ENCODE measurements around the gene CD59. TPM values are rescaled to one million over a fixed set of nuclear protein-coding genes. Genes with fewer than 3 reads are reported as not detected.
A peak's percentile ranks its signal among the peaks of the same experiment; 100 is the strongest.

The CD59 gene
- total and polyA plus RNA-seq, 10 of the 15 experiments (the other 5 are each of a cell fraction or from before 2014, with no cell fraction given), result 55.5 to 256 (median 181) TPM

DNA sequence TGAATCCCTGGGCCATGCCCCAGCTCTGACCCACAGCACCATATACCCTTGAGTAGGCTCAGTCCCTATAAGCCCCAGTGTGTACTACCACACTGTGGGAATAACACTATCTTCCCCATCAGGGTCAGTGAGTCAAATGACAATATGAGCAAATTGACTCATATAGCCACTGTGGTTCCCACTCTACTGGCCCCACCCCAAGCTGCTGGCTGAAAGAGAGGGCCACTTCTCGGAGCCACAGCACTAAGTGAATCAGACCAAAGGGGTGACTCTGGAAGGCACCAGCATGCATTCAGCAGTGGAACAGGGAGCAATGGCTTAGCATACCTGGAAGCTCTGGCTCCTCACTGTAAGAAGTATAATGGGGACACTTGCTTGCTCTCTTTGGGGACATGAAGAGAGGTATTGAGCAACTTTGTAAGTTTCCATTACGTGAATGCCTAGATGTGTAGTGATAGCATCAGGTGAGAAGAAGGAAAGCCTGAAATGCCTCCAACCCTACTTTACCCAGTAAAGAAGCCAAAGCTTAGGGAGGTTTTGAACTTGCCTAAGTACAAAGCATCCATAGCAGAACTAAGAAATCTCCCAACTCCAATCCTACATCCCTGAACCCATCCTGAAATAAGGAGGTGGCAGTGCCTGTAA lies 13.5 kb downstream of the CD59 start:
- DNase-seq (ENCODE audit: low read depth, low spot score), result peak; percentile 34
- Histone ChIP-seq H3K36me3 (ENCODE audit: control insufficient read depth in 2 of 2, insufficient read depth in 2 of 2, low read length in 1 of 2) (peaks cover 9 to 18% of the 10 kb centered on the region in 2 experiments; a peak in 3 of 4 replicates), H3K27me3 (replicated peaks in 1 of 2; ENCODE audit: control insufficient read depth in 2 of 2, insufficient read depth in 2 of 2, low read length in 1 of 2) (no peaks in the 10 kb centered on the region), H3K4me1 (ENCODE audit: control insufficient read depth, insufficient read depth, low read length) (peaks cover 24% of the 10 kb centered on the region), H3K79me2 (ENCODE audit: control insufficient read depth, insufficient read depth, low read length) (peaks cover 33% of the 10 kb centered on the region), H2AFZ (ENCODE audit: control insufficient read depth, low read depth, low read length) (no peak overlapping the region), H3K4me3 (no peak overlapping the region), H3K4me2 (ENCODE audit: control insufficient read depth, insufficient read depth) (peak overlapping the region; percentile 24), H3K9ac (ENCODE audit: control insufficient read depth, insufficient read depth, low read length) (no peak overlapping the region; the same call in 1 of the 2 replicates), H3K27ac (ENCODE audit: control insufficient read depth, insufficient read depth) (peak overlapping the region; percentile 62), H4K20me1 (ENCODE audit: control insufficient read depth, insufficient read depth) (no peaks in the 10 kb centered on the region), H3K9me3 (replicated peaks; ENCODE audit: control insufficient read depth, insufficient read depth, low read length) (no peaks in the 10 kb centered on the region)
- RAD21 ChIA-PET (ENCODE audit: unreplicated experiment), result interaction anchor here (1.1 to 2.4 kb wide), 3 partner anchors 9 to 20 kb away, joined by 3 to 11 read pairs (median 8); no protein-coding TSS in a partner anchor
- in situ Hi-C loops (cut with MboI), result no loop called here
- SMC1A ChIA-PET (ENCODE audit: uncharacterized antibody, unreplicated experiment), result interaction anchor here (1.3 to 2.1 kb wide), 3 partner anchors 11 to 21 kb away, joined by 3 to 17 read pairs (median 7); no protein-coding TSS in a partner anchor
- CTCF ChIA-PET, result interaction anchor here (0.7 to 4.2 kb wide), 5 partner anchors 11 to 34 kb away, joined by 3 to 32 read pairs (median 6); no protein-coding TSS in a partner anchor
- BruUV-seq (replicated peaks), result no TSS peak
- intact Hi-C loops (cut with micrococcal nuclease; ENCODE audit: unreplicated experiment), result no loop called here
- 0% methylated on average over 2 of the region's 2 CpGs for WGBS (ENCODE audit: insufficient coverage, insufficient replicate concordance, low lambda C conversion rate, missing lambda C conversion rate)
- POLR2A ChIA-PET, result interaction anchor here (0.5 to 1.5 kb wide), 2 partner anchors 11 to 12 kb away, joined by 3 to 7 read pairs; no protein-coding TSS in a partner anchor
- FAIRE-seq, result no peak
- peak; percentile 90 for ATAC-seq
- peak; percentile 76 for TF ChIP-seq JUNB (IDR thresholded peaks at IDR 0.05)
- peak; percentile 47; the same call in 1 of the 2 replicates for TF ChIP-seq POLR2AphosphoS5 (IDR thresholded peaks at IDR 0.05; ENCODE audit: low read length)
- TF ChIP-seq PML (IDR thresholded peaks at IDR 0.05; ENCODE audit: low read length), result no peak
- TF ChIP-seq TARDBP (IDR thresholded peaks at IDR 0.05; ENCODE audit: borderline replicate concordance), result no peak
- no peak for TF ChIP-seq TAF1 (IDR thresholded peaks at IDR 0.05; ENCODE audit: borderline replicate concordance, low read depth, low read length)
- TF ChIP-seq BCL11A (IDR thresholded peaks at IDR 0.05; ENCODE audit: low read depth, low read length), result 0 out of 2 replicates have a peak, but pooled peaks have one; percentile 26
- TF ChIP-seq, protein P1, sequence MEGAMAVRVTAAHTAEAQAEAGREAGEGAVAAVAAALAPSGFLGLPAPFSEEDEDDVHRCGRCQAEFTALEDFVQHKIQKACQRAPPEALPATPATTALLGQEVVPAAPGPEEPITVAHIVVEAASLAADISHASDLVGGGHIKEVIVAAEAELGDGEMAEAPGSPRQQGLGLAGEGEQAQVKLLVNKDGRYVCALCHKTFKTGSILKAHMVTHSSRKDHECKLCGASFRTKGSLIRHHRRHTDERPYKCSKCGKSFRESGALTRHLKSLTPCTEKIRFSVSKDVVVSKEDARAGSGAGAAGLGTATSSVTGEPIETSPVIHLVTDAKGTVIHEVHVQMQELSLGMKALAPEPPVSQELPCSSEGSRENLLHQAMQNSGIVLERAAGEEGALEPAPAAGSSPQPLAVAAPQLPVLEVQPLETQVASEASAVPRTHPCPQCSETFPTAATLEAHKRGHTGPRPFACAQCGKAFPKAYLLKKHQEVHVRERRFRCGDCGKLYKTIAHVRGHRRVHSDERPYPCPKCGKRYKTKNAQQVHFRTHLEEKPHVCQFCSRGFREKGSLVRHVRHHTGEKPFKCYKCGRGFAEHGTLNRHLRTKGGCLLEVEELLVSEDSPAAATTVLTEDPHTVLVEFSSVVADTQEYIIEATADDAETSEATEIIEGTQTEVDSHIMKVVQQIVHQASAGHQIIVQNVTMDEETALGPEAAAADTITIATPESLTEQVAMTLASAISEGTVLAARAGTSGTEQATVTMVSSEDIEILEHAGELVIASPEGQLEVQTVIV (IDR thresholded peaks at IDR 0.05; ENCODE audit: borderline replicate concordance, partially characterized antibody), result no peak
- TF ChIP-seq, protein P2, sequence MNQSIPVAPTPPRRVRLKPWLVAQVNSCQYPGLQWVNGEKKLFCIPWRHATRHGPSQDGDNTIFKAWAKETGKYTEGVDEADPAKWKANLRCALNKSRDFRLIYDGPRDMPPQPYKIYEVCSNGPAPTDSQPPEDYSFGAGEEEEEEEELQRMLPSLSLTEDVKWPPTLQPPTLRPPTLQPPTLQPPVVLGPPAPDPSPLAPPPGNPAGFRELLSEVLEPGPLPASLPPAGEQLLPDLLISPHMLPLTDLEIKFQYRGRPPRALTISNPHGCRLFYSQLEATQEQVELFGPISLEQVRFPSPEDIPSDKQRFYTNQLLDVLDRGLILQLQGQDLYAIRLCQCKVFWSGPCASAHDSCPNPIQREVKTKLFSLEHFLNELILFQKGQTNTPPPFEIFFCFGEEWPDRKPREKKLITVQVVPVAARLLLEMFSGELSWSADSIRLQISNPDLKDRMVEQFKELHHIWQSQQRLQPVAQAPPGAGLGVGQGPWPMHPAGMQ (IDR thresholded peaks at IDR 0.05; ENCODE audit: borderline replicate concordance), result no peak
- TF ChIP-seq, protein P3, sequence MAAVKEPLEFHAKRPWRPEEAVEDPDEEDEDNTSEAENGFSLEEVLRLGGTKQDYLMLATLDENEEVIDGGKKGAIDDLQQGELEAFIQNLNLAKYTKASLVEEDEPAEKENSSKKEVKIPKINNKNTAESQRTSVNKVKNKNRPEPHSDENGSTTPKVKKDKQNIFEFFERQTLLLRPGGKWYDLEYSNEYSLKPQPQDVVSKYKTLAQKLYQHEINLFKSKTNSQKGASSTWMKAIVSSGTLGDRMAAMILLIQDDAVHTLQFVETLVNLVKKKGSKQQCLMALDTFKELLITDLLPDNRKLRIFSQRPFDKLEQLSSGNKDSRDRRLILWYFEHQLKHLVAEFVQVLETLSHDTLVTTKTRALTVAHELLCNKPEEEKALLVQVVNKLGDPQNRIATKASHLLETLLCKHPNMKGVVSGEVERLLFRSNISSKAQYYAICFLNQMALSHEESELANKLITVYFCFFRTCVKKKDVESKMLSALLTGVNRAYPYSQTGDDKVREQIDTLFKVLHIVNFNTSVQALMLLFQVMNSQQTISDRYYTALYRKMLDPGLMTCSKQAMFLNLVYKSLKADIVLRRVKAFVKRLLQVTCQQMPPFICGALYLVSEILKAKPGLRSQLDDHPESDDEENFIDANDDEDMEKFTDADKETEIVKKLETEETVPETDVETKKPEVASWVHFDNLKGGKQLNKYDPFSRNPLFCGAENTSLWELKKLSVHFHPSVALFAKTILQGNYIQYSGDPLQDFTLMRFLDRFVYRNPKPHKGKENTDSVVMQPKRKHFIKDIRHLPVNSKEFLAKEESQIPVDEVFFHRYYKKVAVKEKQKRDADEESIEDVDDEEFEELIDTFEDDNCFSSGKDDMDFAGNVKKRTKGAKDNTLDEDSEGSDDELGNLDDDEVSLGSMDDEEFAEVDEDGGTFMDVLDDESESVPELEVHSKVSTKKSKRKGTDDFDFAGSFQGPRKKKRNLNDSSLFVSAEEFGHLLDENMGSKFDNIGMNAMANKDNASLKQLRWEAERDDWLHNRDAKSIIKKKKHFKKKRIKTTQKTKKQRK (IDR thresholded peaks at IDR 0.05; ENCODE audit: low read depth, low read length), result no peak
- TF ChIP-seq KAT2A (conservative IDR thresholded peaks at IDR 0.05; ENCODE audit: control insufficient read depth, low read depth, low read length), result no peak
- TF ChIP-seq MEF2B (IDR thresholded peaks at IDR 0.05; ENCODE audit: partially characterized antibody, poor library complexity, severe bottlenecking), result peak; percentile 12
- TF ChIP-seq CREM (IDR thresholded peaks at IDR 0.05; ENCODE audit: low read depth), result peak; percentile 30; the same call in 1 of the 2 replicates
- no peak for TF ChIP-seq CBFB (IDR thresholded peaks at IDR 0.05; ENCODE audit: low read depth)
- TF ChIP-seq, protein P4, sequence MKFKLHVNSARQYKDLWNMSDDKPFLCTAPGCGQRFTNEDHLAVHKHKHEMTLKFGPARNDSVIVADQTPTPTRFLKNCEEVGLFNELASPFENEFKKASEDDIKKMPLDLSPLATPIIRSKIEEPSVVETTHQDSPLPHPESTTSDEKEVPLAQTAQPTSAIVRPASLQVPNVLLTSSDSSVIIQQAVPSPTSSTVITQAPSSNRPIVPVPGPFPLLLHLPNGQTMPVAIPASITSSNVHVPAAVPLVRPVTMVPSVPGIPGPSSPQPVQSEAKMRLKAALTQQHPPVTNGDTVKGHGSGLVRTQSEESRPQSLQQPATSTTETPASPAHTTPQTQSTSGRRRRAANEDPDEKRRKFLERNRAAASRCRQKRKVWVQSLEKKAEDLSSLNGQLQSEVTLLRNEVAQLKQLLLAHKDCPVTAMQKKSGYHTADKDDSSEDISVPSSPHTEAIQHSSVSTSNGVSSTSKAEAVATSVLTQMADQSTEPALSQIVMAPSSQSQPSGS (IDR thresholded peaks at IDR 0.05; ENCODE audit: low read length), result peak; percentile 35; the same call in 1 of the 2 replicates
- peak; percentile 52; the same call in 1 of the 2 replicates for TF ChIP-seq CREB1 (IDR thresholded peaks at IDR 0.05; ENCODE audit: low read depth)
